Left ventricle myocardium inferior (tissue), 1 donor: ENCODE data around the gene BMPR2. TPM values are rescaled to one million over a fixed set of nuclear protein-coding genes. Genes with fewer than 3 reads are reported as not detected.
"Not testable (repeated sequence)": the region's sequence is repeated elsewhere in the genome, so short reads cannot be mapped to it uniquely, and the experiment has no call there.

Experiments
- DNase-seq: peaks from one replicate; pipeline ENCODE4 v3.0.0-alpha.2; 2020
- H3K27ac ChIP-seq: fragments of 200-600 bp; replicated peaks from 2 replicates; pipeline ENCODE4 v1.8.0; 2021
- H3K27me3 ChIP-seq: fragments of 200-600 bp; 2 replicates; pipeline ENCODE4 v1.8.0; 2021; ENCODE audit warnings: low read depth
- H3K36me3 ChIP-seq: fragments of 200-600 bp; 2 replicates; pipeline ENCODE4 v1.8.0; 2021
- H3K4me1 ChIP-seq: fragments of 200-600 bp; 2 replicates; pipeline ENCODE4 v1.8.0; 2021
- H3K4me3 ChIP-seq: fragments of 200-600 bp; 2 replicates; pipeline ENCODE4 v1.8.0; 2021; ENCODE audit warnings: mild to moderate bottlenecking, moderate library complexity
- H3K9me3 ChIP-seq: fragments of 200-600 bp; replicated peaks from 2 replicates; pipeline ENCODE4 v1.8.0; 2021
- CTCF ChIP-seq: fragments of 200-600 bp; IDR thresholded peaks from 2 replicates; pipeline ENCODE4 v1.8.0; 2021; ENCODE audit warnings: antibody characterized with exemption, mild to moderate bottlenecking, borderline replicate concordance
- intact Hi-C: fragments of 100-400 bp; cut with micrococcal nuclease; formaldehyde crosslinking; loops from one replicate; pipeline ENCODE4 v1.11.0; 2022
- total RNA-seq: library from RNA; stranded (reverse); fragmentation: NEBNext Ultra II Directional; extraction: Animal tissue kit (Norgen Biotek cat#: 25700); gene quantifications from one replicate; pipeline ENCODE4 v1.2.1, GENCODE V29; 2021
- donor health status: DM: no; HTN: yes; CAD: no; lungs with severe emphysema.

BMPR2 gene
- total RNA-seq, 1 donor from 2014 or later, result 51.7 TPM

- Histone ChIP-seq H3K9me3 (no peaks in the 10 kb centered on the region), H3K4me3 (no peak overlapping the region), H3K27ac (no peak overlapping the region), H3K36me3 (no peaks in the 10 kb centered on the region), H3K4me1 (no peaks in the 10 kb centered on the region), H3K27me3 (no peaks in the 10 kb centered on the region)
- intact Hi-C loops, result no loop called here
- no peak for TF ChIP-seq CTCF
- DNase-seq, result no peak
These were observed 15.5 kb upstream of the BMPR2 start for GRCh38 chr2:202360646-202361045.

- Histone ChIP-seq H3K27me3 (no peaks in the 10 kb centered on the region), H3K9me3 (no peaks in the 10 kb centered on the region), H3K27ac (no peak overlapping the region), H3K4me1 (no peaks in the 10 kb centered on the region), H3K4me3 (no peak overlapping the region), H3K36me3 (no peaks in the 10 kb centered on the region)
- TF ChIP-seq CTCF, result no peak
- DNase-seq, result no peak
- intact Hi-C loops, result no loop called here
These were observed 15.0 kb upstream of the BMPR2 start for GRCh38 chr2:202361108-202361507.

GRCh38 chr2:202373490-202373889 is 2.6 kb upstream of the BMPR2 start:
- Histone ChIP-seq H3K4me1 (peaks cover 26% of the 10 kb centered on the region), H3K27me3 (no peaks in the 10 kb centered on the region), H3K4me3 (no peak overlapping the region), H3K36me3 (no peaks in the 10 kb centered on the region), H3K9me3 (no peaks in the 10 kb centered on the region), H3K27ac (no peak overlapping the region)
- DNase-seq, result no peak
- TF ChIP-seq CTCF, result no peak
- intact Hi-C loops, result loop anchor here (10.0 kb wide), 1 partner anchor 89 kb away; no protein-coding TSS in a partner anchor

- peak overlapping the region; percentile 99 for H3K27ac ChIP-seq
- peaks cover 34% of the 10 kb centered on the region for H3K4me1 ChIP-seq
- not testable (repeated sequence) for H3K27me3 ChIP-seq, H3K9me3 ChIP-seq, DNase-seq, H3K36me3 ChIP-seq
- intact Hi-C loops, result loop anchor here (10.0 kb wide), 1 partner anchor 90 kb away; no protein-coding TSS in a partner anchor
- peak overlapping the region; percentile 94 for H3K4me3 ChIP-seq
These were observed 1.7 kb upstream of the BMPR2 start for GRCh38 chr2:202374383-202374782.

GRCh38 chr2:202375033-202375608 is 1.0 kb upstream of the BMPR2 start:
- no peak for TF ChIP-seq CTCF
- peak; percentile 70 for DNase-seq
- H3K4me3 ChIP-seq, result peak overlapping the region; percentile 94
- H3K4me1 ChIP-seq, result peaks cover 42% of the 10 kb centered on the region
- no peaks in the 10 kb centered on the region for H3K27me3 ChIP-seq
- no peaks in the 10 kb centered on the region for H3K9me3 ChIP-seq
- H3K36me3 ChIP-seq, result no peaks in the 10 kb centered on the region
- intact Hi-C loops, result loop anchor here (10.0 kb wide), 1 partner anchor 90 kb away; no protein-coding TSS in a partner anchor
- H3K27ac ChIP-seq, result peak overlapping the region; percentile 99

GRCh38 chr2:202376460-202377206 is 506 bp downstream of the BMPR2 start:
- intact Hi-C loops, result loop anchor here (10.0 kb wide), 1 partner anchor 92 kb away; no protein-coding TSS in a partner anchor
- Histone ChIP-seq H3K4me3 (peak overlapping the region; percentile 94), H3K27me3 (no peaks in the 10 kb centered on the region), H3K27ac (peak overlapping the region; percentile 99), H3K36me3 (no peaks in the 10 kb centered on the region), H3K4me1 (peaks cover 57% of the 10 kb centered on the region), H3K9me3 (no peaks in the 10 kb centered on the region)
- DNase-seq, result peak; percentile 29
- TF ChIP-seq CTCF, result no peak
